Measurements from ENCODE around the gene SNRNP25. TPM values are rescaled to one million over a fixed set of nuclear protein-coding genes. Genes with fewer than 3 reads are reported as not detected.

Gene SNRNP25
- total and polyA plus RNA-seq, 4 donors: 15.1 to 22.2 (median 17.7) TPM

- Histone ChIP-seq H3K9me3 (ENCODE audit: control insufficient read depth in 4 of 4, low read length in 3 of 4) (no peaks in the 10 kb centered on the region), H3K4me3 (ENCODE audit: low read depth in 1 of 3, low read length in 3 of 3) (no peak overlapping the region), H3K9ac (ENCODE audit: low read depth in 1 of 2, low read length in 2 of 2) (no peak overlapping the region), H3K36me3 (ENCODE audit: control insufficient read depth in 4 of 4, insufficient read depth in 3 of 4, low read depth in 1 of 4, low read length in 3 of 4) (no peaks in the 10 kb centered on the region), H3K27ac (ENCODE audit: low read depth in 1 of 2, low read length in 2 of 2) (no peak overlapping the region), H3K4me1 (ENCODE audit: control insufficient read depth in 4 of 4, insufficient read depth in 4 of 4, low read length in 3 of 4) (peaks cover 5 to 33% (median 19%) of the 10 kb centered on the region in 4 donors), H3K27me3 (ENCODE audit: control insufficient read depth in 4 of 4, insufficient read depth in 4 of 4, low read length in 3 of 4) (no peaks in the 10 kb centered on the region)
- 89% methylated on average over 27 of the region's 27 CpGs for WGBS
- no peak for TF ChIP-seq SP1 (IDR thresholded peaks at IDR 0.05)
- TF ChIP-seq ATF3 (IDR thresholded peaks at IDR 0.05): no peak
- TF ChIP-seq HNF4A (conservative IDR thresholded peaks at IDR 0.05): no peak
- no peak for TF ChIP-seq ZBTB33 (IDR thresholded peaks at IDR 0.05)
- TF ChIP-seq NR2F2 (IDR thresholded peaks at IDR 0.05): no peak
- TF ChIP-seq, protein P1, sequence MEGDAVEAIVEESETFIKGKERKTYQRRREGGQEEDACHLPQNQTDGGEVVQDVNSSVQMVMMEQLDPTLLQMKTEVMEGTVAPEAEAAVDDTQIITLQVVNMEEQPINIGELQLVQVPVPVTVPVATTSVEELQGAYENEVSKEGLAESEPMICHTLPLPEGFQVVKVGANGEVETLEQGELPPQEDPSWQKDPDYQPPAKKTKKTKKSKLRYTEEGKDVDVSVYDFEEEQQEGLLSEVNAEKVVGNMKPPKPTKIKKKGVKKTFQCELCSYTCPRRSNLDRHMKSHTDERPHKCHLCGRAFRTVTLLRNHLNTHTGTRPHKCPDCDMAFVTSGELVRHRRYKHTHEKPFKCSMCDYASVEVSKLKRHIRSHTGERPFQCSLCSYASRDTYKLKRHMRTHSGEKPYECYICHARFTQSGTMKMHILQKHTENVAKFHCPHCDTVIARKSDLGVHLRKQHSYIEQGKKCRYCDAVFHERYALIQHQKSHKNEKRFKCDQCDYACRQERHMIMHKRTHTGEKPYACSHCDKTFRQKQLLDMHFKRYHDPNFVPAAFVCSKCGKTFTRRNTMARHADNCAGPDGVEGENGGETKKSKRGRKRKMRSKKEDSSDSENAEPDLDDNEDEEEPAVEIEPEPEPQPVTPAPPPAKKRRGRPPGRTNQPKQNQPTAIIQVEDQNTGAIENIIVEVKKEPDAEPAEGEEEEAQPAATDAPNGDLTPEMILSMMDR (IDR thresholded peaks at IDR 0.05; ENCODE audit: low read depth, low read length, missing input control): no peak
- TF ChIP-seq EGR1 (IDR thresholded peaks at IDR 0.05; ENCODE audit: low read depth in 2 of 2): no peak
- no peak for TF ChIP-seq HNF4G (IDR thresholded peaks at IDR 0.05)
- TF ChIP-seq GABPA (IDR thresholded peaks at IDR 0.05 in 1 of 2, conservative IDR thresholded peaks at IDR 0.05 in 1 of 2): no peak
- TF ChIP-seq JUND (IDR thresholded peaks at IDR 0.05): no peak
- no peak for TF ChIP-seq FOXA1 (IDR thresholded peaks at IDR 0.05)
- TF ChIP-seq RAD21 (IDR thresholded peaks at IDR 0.05): no peak
- TF ChIP-seq MAX (IDR thresholded peaks at IDR 0.05): no peak
- no peak for TF ChIP-seq FOXA2 (IDR thresholded peaks at IDR 0.05)
- no peak for TF ChIP-seq RXRA (IDR thresholded peaks at IDR 0.05)
- TF ChIP-seq YY1 (IDR thresholded peaks at IDR 0.05): no peak
- no peak for TF ChIP-seq TAF1 (conservative IDR thresholded peaks at IDR 0.05)
- TF ChIP-seq REST (IDR thresholded peaks at IDR 0.05): no peak
- DNase-seq (ENCODE audit: low spot score): no peak
These were observed 14.5 kb downstream of the SNRNP25 start for GRCh38 chr16:67884-68789.

All from liver (tissue), 9 donors.